Mammary microvascular endothelial cell (primary cell): ENCODE measurements around the gene RORC. TPM values are rescaled to one million over a fixed set of nuclear protein-coding genes. Genes with fewer than 3 reads are reported as not detected.

Source experiments
- total RNA-seq: library from RNA; depleted of rRNA; stranded (reverse); fragments of >200 nt; gene quantifications from 2 replicates; pipeline ENCODE4 v1.2.3, GENCODE V29; 2015

RORC gene
- not detected in 2 replicates for total RNA-seq

DNA sequence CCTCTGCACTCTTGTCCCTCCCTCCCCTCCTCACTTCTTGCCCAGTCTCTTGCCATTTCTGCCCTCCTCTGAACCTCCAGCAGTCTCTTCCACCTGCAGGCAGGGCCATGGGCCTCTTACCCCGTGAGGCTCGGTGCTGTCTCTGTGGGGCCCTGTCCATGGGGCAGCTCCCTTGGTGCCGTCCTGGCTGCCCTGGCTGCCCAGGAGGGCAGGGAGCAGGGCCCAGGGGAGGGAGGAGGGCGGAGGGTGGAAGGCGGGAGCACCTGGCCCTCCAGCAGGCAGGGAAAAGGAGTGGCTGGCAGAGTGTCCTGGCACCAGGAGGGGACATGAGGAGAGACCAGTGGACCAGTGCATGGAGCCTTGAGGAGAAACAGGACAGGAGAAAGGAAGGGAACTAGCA is at the start of gene RORC:
RORC (minus strand) TSS at position 198 of the 400 bp plus-strand sequence; CDS start at position 160, 38 bp downstream.

GRCh38 chr1:151853411-151853943 is 21.9 kb upstream of the RORC start, which contains the start of gene THEM5:
Gene THEM5 (minus strand): TSS chr1:151853712. CDS start chr1:151853565, 147 bp downstream.

DNA sequence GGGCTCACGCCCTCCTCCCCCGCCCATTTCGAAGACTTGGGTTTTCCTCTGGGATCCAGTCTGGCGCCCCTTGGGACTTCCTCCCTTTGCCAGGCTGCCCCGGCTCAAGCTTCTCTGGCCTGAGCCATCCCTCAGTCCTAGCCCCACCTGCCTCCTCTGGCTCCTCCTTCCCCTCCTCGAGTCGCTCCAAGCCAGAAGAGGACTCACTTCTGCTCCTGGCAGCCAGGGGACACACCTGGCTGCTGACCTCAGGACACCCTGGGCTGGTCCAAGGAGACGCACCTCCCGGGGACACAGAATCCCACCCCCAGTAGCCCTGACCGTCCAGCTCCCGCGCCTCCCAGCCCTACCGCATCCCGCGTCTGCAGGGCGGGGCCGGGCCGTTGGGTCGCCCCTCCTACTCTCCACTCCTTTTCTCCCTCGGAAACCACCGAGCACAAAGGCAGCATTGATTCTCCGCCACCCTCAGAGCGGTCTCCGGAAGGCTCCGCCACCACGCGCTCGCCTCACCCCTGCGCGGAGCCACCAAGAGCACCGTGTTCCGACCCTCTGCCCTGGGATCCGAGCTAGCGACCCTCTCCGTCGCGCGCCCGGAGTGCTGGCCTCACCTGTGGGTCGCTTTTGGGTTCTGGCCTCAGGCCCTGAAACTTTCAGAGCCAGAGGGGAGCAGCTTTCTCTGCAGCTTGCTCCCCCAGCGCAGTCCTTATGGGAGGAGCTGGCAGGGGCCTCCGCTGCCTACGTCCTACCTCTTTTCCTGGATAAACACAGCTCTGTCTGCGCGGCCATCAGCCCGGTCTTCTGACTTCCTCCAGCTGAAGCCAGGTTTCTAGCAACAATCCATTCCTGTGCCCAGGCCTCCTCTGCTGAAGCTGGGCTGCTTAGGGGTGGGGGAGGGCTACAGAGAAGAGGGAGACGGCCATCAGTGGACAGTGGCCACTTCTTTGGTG is 8.1 kb upstream of the RORC start, which contains the start of gene C2CD4D:
C2CD4D (minus strand) TSS at position 364 of the 947 bp plus-strand sequence. CDS start 831 bp downstream, outside the sequence.

GRCh38 chr1:151805066-151805820 is 26.4 kb downstream of the RORC start, which contains the start of gene LINGO4:
Gene LINGO4 (minus strand): TSS chr1:151805419. CDS start chr1:151802704, 2,715 bp downstream.

DNA sequence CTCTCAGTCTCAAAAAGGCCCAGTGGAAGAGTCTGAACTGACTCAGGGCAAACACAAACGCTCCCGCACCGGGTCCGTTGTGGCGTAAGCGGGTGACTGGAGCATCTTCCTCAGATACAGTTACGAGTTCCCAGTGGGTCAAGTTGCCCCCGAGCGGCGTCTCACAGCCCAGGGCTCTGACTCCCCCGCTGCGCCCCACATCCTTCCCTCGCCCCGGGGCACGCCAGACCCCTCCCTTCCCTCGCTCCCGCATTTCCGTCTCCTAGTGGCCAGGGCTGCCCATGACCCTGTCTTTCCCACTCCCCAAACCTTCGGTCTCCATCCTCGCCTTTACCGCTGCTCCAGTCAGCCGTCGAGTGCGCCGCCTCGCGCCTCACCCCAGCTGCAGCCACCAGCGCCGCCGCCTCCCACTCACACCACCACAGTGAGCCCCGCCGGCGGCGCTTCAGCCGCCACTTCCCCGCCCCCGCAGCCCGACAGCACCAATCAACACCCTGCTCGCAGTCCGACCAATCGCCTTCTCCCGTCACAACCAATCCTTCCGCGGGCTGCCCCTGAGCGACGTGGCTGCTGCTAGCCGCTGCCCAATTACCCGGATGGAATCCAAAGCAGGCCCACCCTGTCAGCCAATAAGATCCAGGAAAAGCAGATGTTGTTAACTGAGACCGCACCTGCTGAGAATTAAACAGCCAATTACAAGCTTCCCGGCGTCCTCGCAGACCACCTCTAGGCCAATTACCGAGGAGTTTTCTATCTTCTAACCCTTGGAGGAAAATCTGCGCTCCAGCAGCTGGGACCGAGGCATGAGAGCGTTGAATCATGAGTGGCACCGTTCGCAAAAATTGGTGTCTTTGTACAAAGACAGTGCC is 41.3 kb downstream of the RORC start, which contains the start of gene TDRKH:
TDRKH (minus strand) TSS at position 430 of the 869 bp plus-strand sequence. CDS start 7,478 bp downstream, outside the sequence.

DNA sequence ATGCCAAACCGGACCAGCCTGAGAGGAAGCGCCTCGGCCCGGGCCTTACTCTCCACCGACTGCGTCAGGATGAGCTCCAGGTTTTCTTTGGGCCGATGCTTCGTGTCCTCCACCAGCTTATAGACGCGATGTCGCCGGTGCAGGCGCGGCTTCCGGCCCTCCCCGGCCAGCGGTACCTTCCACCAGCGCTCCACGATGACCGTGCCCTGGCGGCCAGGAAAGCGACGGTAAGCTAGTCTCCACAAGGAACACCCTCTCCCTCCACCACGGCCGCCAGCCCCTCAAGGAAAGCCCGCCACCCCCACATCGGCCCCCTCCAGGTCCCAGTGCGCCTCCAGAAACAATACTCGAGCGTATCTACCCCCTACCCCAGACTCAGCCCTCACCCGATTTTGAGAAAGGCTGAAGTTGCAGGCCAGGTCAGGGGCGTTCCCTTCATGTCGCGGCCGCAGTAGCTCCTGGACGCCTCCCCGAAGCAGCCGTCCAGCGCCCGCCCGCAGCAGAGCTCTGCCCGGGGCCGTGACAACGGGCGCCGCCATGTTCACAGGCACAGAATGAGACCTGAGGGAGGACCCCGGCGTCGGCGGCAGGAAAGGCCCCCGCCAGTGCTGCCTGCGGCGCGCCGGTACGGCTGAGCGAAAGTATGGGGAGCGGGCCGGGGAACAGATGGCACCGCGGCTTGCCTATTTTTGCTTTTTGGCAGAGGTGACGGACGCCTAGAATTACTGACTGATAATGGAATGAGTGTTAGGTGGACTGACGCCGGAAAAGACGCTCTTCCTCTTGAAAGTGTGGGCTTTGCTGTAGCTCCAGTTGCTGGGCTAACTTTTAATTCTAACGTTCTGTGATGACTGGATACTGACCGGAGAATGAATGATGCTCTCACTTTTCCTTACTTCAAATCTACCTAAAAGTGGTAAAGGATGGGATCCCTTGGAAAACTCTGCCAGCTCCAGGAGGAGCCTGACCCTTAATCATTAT is 68.4 kb downstream of the RORC start, which contains the start of gene MRPL9:
MRPL9 (minus strand) TSS at position 556 of the 981 bp plus-strand sequence; CDS start at position 539, 17 bp downstream.

Other genes starting within 250 kb of the RORC start
- 11.6 and 11.8 TPM in 2 replicates for gene SNX27, start 219.8 kb downstream of the RORC start, total RNA-seq
- not detected in 2 replicates for gene CELF3, start 115.0 kb downstream of the RORC start, total RNA-seq
- not detected in 2 replicates for gene RIIAD1, start 110.3 kb downstream of the RORC start, total RNA-seq
- 101 and 132 TPM in 2 replicates for gene MRPL9, start 68.3 kb downstream of the RORC start, total RNA-seq
- gene TDRKH, start 41.3 kb downstream of the RORC start, total RNA-seq, result 4.5 and 5.6 TPM in 2 replicates
- not detected in 2 replicates for gene LINGO4, start 26.4 kb downstream of the RORC start, total RNA-seq
- not detected in 2 replicates for gene C2CD4D, start 8.0 kb upstream of the RORC start, total RNA-seq
- not detected in 2 replicates for gene THEM5, start 21.9 kb upstream of the RORC start, total RNA-seq
- gene THEM4, start 77.7 kb upstream of the RORC start, total RNA-seq, result 12.5 and 22.9 TPM in 2 replicates
- 277 and 293 TPM in 2 replicates for gene S100A10, start 162.1 kb upstream of the RORC start, total RNA-seq
- gene S100A11, start 205.2 kb upstream of the RORC start, total RNA-seq, result 524 TPM in 2 replicates